Measurements from ENCODE around the gene WBP2NL.

DNA sequence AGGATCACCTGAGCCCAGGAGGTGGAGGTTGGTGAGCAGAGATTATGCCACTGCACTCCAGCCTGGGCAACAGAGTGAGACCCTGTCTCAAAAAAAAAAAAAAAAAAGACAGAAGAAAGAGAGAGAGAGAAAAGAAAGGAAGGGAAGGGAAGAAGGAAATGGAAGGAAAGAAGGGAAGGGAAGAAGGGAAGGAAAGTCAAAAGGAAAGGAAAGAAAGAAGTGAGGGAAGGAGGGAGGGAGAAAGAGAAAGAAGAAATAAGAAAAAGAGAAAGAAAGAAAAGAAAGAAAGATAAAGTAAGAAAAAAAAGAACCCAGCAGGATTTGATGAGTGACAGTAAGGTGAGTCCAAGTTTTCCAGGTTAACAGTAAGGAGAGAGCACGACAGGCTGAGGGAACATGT, 19.6 kb downstream of the WBP2NL start:
- TF ChIP-seq, protein P1, sequence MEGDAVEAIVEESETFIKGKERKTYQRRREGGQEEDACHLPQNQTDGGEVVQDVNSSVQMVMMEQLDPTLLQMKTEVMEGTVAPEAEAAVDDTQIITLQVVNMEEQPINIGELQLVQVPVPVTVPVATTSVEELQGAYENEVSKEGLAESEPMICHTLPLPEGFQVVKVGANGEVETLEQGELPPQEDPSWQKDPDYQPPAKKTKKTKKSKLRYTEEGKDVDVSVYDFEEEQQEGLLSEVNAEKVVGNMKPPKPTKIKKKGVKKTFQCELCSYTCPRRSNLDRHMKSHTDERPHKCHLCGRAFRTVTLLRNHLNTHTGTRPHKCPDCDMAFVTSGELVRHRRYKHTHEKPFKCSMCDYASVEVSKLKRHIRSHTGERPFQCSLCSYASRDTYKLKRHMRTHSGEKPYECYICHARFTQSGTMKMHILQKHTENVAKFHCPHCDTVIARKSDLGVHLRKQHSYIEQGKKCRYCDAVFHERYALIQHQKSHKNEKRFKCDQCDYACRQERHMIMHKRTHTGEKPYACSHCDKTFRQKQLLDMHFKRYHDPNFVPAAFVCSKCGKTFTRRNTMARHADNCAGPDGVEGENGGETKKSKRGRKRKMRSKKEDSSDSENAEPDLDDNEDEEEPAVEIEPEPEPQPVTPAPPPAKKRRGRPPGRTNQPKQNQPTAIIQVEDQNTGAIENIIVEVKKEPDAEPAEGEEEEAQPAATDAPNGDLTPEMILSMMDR (conservative IDR thresholded peaks at IDR 0.05): no peak
- no peak for TF ChIP-seq ZFX (IDR thresholded peaks at IDR 0.05)
